PC-3 (cell line): Measurements from ENCODE around the gene ATAD3B.

ENCODE experiments used
- CTCF ChIP-seq: fragments of 300-600 bp; sonication (generic); conservative IDR thresholded peaks from 2 replicates; pipeline ENCODE4 v1.5.1; 2017; ENCODE audit warnings: antibody characterized with exemption, low read depth, mild to moderate bottlenecking, low read length
- EZH2 ChIP-seq: fragments of 300-600 bp; sonication (generic); IDR thresholded peaks from one replicate; pipeline ENCODE4 v1.6.1; 2017; ENCODE audit warnings: antibody characterized with exemption, mild to moderate bottlenecking, low read length; ENCODE audit not compliant: unreplicated experiment

DNA sequence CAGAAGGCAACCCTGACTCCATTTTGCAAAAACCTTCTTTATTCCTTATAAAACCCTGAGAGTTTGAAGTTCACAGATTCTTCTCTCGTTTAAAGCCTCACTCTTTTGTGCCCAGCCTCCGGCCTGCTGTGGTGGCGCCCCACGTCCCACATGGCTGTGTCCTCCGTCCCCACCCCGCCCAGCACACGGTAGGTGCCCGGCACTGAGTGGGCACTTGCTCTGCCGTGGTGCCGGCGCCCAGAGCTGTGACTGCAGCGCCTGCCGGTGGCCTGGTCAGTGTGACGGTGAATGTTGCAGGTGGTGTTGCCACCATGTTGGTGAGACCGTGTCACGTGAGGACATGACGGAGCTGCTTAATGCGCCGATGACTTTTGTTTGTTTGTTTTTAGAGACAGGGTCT, 49.8 kb downstream of the ATAD3B start:
- TF ChIP-seq CTCF (no peak), EZH2 (no peak)
